Left forelimb (tissue), 1 donor: ENCODE results near the gene COLEC12.

Experiments
- DNase-seq: peaks from one replicate; pipeline ENCODE4 v3.0.0-alpha.2; 2018; ENCODE audit warnings: low spot score

The COLEC12 gene

DNA sequence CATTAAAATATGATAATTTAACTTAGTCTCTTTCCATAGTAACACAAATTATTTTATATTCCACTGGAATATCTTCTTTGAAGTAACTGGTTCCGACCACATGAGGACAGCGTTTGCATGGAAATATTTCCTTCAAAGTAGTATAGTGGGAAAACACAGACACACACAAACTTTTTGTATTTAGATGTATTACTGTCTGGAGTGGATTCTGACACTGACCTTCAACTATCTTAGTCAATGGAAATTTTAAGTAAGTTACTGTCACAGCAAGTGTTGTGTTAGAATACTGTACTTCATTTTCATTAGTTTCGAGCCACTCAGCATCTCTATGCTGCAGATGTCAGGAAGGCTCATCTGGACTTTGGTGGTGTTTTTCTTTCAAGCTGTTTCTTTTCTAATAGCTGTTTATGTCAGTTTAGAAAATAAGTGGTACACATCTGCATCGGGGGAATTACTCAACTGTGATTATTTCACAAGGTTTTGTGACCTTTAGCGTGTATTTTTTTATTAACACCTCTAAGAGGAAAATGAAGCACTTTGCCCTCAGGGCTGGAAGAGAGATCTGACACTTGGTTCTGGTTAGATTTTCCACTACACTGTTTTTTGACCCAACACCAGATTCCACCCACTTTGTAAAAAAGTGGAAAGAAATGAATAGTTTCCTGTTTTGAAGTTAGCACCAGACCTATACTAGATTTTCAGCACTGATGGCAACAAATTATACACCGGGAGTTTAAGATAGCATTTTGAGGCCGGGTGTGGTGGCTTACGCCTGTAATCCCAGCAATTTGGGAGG is 213.8 kb downstream of the COLEC12 start:
- DNase-seq, result no peak

GRCh38 chr18:285817-286216 is 214.7 kb downstream of the COLEC12 start:
- DNase-seq, result no peak

DNA sequence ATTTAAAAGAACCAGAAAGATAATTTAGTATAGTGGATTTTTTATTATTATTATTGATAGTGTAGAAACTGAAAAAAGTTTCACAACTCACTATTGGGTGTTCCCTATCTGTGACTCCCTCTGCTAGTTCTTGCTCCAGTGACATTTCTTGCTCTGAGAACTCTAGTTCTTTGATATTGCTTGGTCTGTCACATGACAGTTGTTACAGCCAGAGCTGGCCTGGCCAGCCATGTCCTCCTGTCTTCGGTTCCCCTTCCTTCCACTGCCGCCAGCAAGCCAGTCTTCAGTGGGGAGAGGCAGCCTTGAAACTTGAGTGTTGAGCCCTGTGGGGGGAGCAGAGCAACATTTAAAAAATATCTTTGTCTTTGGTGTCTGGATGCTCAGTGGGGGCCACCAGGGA is 225.0 kb downstream of the COLEC12 start:
- no peak for DNase-seq

- no peak for DNase-seq
Observed at GRCh38 chr18:274313-274712, 226.2 kb downstream of the COLEC12 start.

DNA sequence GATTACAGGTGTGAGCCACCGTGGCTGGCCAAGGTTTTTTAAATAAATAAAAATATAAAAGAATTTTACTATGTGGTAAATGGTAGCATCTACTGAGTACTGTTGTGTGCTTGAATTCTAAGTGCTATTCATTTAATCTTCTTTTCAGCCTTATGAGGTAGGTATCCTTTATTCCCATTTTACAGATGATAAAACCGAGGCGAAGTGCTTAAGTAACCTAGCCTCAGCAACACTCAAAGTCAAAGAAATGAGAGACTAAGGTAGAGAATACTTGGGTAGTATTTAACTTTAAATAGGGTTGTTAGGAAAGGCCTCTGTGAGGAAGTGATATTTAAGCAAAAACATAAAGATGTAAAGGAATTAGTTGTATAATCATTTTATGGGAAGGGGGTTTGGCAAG is 227.0 kb downstream of the COLEC12 start:
- DNase-seq, result no peak

DNA sequence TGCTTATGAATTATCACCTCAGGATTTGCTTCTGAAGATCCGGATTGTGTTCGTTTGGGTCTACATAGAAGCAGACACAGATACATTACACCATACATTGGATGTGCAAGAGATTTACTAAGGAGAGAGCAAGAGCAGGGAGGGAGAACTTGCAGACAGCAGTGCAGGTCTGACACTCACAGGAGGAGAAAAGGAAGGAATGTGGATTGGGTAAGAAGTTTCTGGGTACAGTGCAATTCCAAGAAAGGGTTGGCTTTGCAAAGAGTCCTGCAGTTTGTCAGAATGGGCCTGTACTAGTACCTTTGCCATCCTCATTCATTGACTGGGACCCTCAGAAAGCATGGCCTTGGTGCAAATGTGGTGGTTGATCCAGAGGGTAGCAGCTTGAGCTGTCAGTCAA is 227.9 kb downstream of the COLEC12 start:
- DNase-seq, result no peak

- DNase-seq, result no peak
Observed at GRCh38 chr18:269480-270095, 230.9 kb downstream of the COLEC12 start.

GRCh38 chr18:267688-268552 is 232.6 kb downstream of the COLEC12 start, which contains the start of gene THOC1:
THOC1 (minus strand) TSS chr18:268047; CDS start chr18:268019, 28 bp downstream.
- DNase-seq, result peak; percentile 96

DNA sequence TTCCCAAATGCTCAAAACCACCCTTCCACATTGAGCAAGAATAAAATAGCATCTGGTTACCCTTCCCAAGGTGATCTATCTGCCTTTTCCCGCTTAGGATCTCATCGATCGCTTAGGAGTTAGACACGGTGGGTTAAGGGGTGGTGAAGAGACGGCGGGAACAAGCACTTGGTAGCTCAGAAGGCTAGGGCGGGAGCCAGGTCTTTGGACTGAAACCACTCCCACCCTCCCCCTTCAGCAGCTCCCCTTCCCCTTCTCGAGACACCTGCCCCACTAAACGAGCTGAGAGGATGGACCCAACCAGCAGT is 233.2 kb downstream of the COLEC12 start:
- DNase-seq, result no peak
